GM23248 (cell line): ENCODE results near the gene ZNF135. TPM values are rescaled to one million over a fixed set of nuclear protein-coding genes. Genes with fewer than 3 reads are reported as not detected.

Experiments used
- DNase-seq: peaks from one replicate; pipeline ENCODE4 v3.0.0-alpha.2; 2015
- H2AFZ ChIP-seq: fragments of 200-600 bp; sonication (generic); 2 replicates; pipeline ENCODE4 v1.6.1; 2016; ENCODE audit warnings: antibody characterized with exemption
- H3F3A ChIP-seq: fragments of 200-600 bp; sonication (generic); 2 replicates; pipeline ENCODE4 v1.6.1; 2016; ENCODE audit warnings: mild to moderate bottlenecking, antibody characterized with exemption, mixed run types; ENCODE audit not compliant: insufficient read depth
- H3K27ac ChIP-seq: fragments of 200-600 bp; sonication (generic); 2 replicates; pipeline ENCODE4 v1.5.1; 2016; ENCODE audit warnings: mild to moderate bottlenecking
- H3K27me3 ChIP-seq: fragments of 200-600 bp; sonication (generic); replicated peaks from 2 replicates; pipeline ENCODE4 v1.6.1; 2016; ENCODE audit warnings: mild to moderate bottlenecking; ENCODE audit not compliant: insufficient read depth
- H3K36me3 ChIP-seq: fragments of 200-600 bp; sonication (generic); 2 replicates; pipeline ENCODE4 v1.6.1; 2016; ENCODE audit warnings: low read depth, mild to moderate bottlenecking
- H3K4me1 ChIP-seq: fragments of 200-600 bp; sonication (generic); 2 replicates; pipeline ENCODE4 v1.6.1; 2016; ENCODE audit warnings: mild to moderate bottlenecking; ENCODE audit not compliant: insufficient read depth
- H3K4me2 ChIP-seq: fragments of 200-600 bp; sonication (generic); one replicate; pipeline ENCODE4 v1.6.1; 2016; ENCODE audit warnings: mild to moderate bottlenecking; ENCODE audit not compliant: unreplicated experiment
- H3K4me3 ChIP-seq: fragments of 200-600 bp; sonication (generic); 2 replicates; pipeline ENCODE4 v1.5.1; 2016; ENCODE audit warnings: mild to moderate bottlenecking
- H3K79me2 ChIP-seq: fragments of 200-600 bp; sonication (generic); 2 replicates; pipeline ENCODE4 v1.6.1; 2016; ENCODE audit warnings: mild to moderate bottlenecking; ENCODE audit not compliant: insufficient read depth
- H3K9ac ChIP-seq: fragments of 200-600 bp; sonication (generic); 2 replicates; pipeline ENCODE4 v1.6.1; 2016; ENCODE audit warnings: mild to moderate bottlenecking
- H3K9me2 ChIP-seq: fragments of 200-600 bp; sonication (generic); 2 replicates; pipeline ENCODE4 v1.6.1; 2016; ENCODE audit warnings: mixed run types, mild to moderate bottlenecking, moderate library complexity; ENCODE audit not compliant: insufficient read depth
- H3K9me3 ChIP-seq: fragments of 200-600 bp; sonication (generic); one replicate; pipeline ENCODE4 v1.6.1; 2017; ENCODE audit warnings: low read depth
- H4K20me1 ChIP-seq: fragments of 200-600 bp; sonication (generic); 2 replicates; pipeline ENCODE4 v1.6.0; 2016; ENCODE audit not compliant: insufficient read depth
- EZH2 ChIP-seq: fragments of 200-600 bp; sonication (generic); IDR thresholded peaks from 2 replicates; pipeline ENCODE4 v1.6.1; 2018; ENCODE audit warnings: antibody characterized with exemption, mild to moderate bottlenecking; ENCODE audit not compliant: insufficient read depth, poor library complexity, severe bottlenecking
- EZH2phosphoT487 ChIP-seq: fragments of 200-600 bp; sonication (generic); IDR thresholded peaks from 2 replicates; pipeline ENCODE4 v1.6.1; 2018; ENCODE audit warnings: antibody characterized with exemption, moderate library complexity, mild to moderate bottlenecking, low read depth; ENCODE audit not compliant: insufficient read depth
- WGBS, 2 experiments: methylation state at CpG; one replicate each; pipeline ENCODE4 v1.1.6; 2015 to 2017; ENCODE audit warnings: low lambda C conversion rate in 2 of 2, low coverage in 1 of 2; ENCODE audit errors: missing lambda C conversion rate in 2 of 2; 5-methylcytosine and 5-hydroxymethylcytosine counted together
- in situ Hi-C: fragments of 300-500 bp; cut with MboI; formaldehyde crosslinking; loops from 2 replicates; pipeline ENCODE4 v1.15.0; 2020
- polyA plus RNA-seq: library from polyadenylated mRNA; unstranded; fragments of >200 nt; fragmentation: Nextera tagmentation; extraction: Ambion mirVana; gene quantifications from 2 replicates; pipeline ENCODE4 v1.2.1, GENCODE V29; 2016
- total RNA-seq: library from RNA; depleted of rRNA; stranded (reverse); fragments of >200 nt; shearing (Covaris generic); gene quantifications from 2 replicates; pipeline ENCODE4 v1.2.3, GENCODE V29; 2014

ZNF135 gene
- total and polyA plus RNA-seq, 2 experiments from 2014 or later, result 4.6 to 6.4 TPM

DNA sequence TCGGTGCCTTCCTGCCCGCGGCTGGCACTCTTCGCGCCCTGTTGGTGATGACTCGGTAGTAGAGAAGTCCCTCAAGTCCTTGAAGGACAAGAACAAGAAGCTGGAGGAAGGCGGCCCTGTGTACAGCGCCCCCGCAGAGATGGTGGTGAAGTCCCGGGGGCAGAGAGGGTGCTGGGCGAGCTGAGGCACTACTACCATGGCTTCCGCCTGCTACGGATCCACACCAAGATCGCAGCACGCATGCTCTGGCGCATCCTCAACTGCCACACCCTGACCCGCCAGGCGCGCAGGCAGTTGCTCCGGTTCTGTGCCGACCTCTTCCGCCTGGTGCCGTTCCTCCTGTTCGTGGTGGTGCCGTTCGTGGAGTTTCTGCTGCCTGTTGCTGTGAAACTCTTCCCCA is 14.2 kb upstream of the ZNF135 start:
- Histone ChIP-seq H3K27me3 (no peaks in the 10 kb centered on the region), H3K9me2 (no peaks in the 10 kb centered on the region), H3F3A (no peaks in the 10 kb centered on the region), H3K4me3 (no peak overlapping the region), H3K9me3 (no peaks in the 10 kb centered on the region), H3K9ac (no peak overlapping the region), H2AFZ (no peak overlapping the region), H3K4me1 (no peaks in the 10 kb centered on the region), H4K20me1 (no peaks in the 10 kb centered on the region), H3K79me2 (no peaks in the 10 kb centered on the region), H3K27ac (no peak overlapping the region), H3K36me3 (no peaks in the 10 kb centered on the region), H3K4me2 (no peak overlapping the region)
- no peak for DNase-seq
- in situ Hi-C loops, result no loop called here
- TF ChIP-seq EZH2phosphoT487 (no peak), EZH2 (no peak)
- 76 to 80% methylated on average over 26 of the region's 26 CpGs for WGBS, 2 experiments

DNA sequence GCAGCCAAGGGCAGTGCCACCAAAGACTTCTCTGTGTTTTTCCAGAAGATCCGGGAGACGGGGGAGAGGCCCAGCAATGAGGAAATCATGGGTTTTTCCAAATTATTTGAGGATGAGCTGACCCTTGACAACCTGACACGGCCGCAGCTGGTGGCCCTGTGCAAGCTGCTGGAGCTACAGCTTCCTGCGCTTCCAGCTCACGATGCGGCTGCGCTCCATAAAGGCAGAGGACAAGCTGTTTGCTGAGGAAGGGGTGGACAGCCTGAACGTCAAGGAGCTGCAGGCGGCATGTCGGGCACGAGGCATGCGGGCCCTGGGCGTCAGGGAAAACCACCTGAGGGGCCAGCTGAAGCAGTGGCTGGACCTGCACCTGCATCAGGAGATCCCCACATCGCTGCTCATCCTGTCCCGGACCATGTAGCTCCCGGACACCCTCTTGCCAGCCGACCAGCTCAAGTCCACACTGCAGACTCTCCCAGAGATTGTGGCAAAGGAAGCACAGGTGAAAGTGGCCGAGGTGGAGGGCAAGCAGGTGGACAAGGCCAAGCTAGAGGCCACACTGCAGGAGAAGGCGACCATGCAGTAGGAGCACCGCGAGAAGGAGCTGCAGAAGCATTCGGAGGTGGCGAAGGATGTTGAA is 13.6 kb upstream of the ZNF135 start:
- DNase-seq, result no peak
- 58 to 60% methylated on average over 24 of the region's 24 CpGs for WGBS, 2 experiments
- H3K4me2 ChIP-seq, result no peak overlapping the region
- no peaks in the 10 kb centered on the region for H3K9me2 ChIP-seq
- H3F3A ChIP-seq, result no peaks in the 10 kb centered on the region
- H3K27ac ChIP-seq, result no peak overlapping the region
- H3K9ac ChIP-seq, result no peak overlapping the region
- H3K9me3 ChIP-seq, result no peaks in the 10 kb centered on the region
- in situ Hi-C loops, result no loop called here
- H3K27me3 ChIP-seq, result no peaks in the 10 kb centered on the region
- no peak for TF ChIP-seq EZH2
- no peak for TF ChIP-seq EZH2phosphoT487
- no peaks in the 10 kb centered on the region for H3K36me3 ChIP-seq
- H3K79me2 ChIP-seq, result no peaks in the 10 kb centered on the region
- no peaks in the 10 kb centered on the region for H4K20me1 ChIP-seq
- H2AFZ ChIP-seq, result no peak overlapping the region
- H3K4me1 ChIP-seq, result no peaks in the 10 kb centered on the region
- no peak overlapping the region for H3K4me3 ChIP-seq

DNA sequence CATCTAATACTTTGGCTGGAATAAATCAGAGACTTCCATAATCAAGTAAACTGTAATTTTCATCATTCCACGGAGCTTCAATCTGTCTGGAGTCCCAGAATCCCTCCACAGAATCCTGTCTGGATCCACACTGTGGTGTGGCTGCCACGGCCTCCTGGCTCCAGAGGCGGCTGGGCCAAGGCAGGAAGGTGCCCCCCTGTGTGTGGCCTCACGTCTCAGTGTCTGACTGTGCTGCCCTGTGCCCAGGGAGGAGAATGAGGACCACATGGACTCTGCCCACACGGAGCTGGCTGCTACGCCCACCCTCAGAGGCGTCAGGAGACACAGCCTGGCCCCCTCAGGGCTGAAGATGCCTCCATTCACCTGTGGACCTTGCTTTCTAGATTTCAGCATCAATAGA is 12.2 kb upstream of the ZNF135 start:
- H3K4me1 ChIP-seq, result no peaks in the 10 kb centered on the region
- H3K4me3 ChIP-seq, result no peak overlapping the region

DNA sequence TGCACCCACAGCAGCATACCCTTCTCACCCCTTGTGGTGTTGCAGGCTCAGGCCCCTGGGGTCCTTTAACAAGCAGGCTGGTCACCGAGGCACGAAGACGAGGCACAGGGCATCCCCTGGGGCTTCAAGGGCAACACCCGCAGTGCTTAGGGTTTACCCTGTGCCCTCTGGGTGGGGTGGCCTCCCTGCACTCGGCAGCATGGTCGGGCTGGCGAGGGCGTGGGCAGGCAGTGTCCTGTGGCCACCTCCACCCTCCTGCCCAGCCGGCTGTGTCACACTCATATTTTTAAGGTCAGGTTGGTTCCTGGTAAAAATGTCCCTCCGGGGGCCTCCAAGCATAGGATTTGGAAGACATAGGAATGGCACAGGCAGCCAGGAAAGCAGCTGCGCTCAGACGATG is 11.4 kb upstream of the ZNF135 start:
- no peaks in the 10 kb centered on the region for H3K9me2 ChIP-seq
- no peaks in the 10 kb centered on the region for H3K36me3 ChIP-seq
- no peaks in the 10 kb centered on the region for H3K79me2 ChIP-seq
- no peaks in the 10 kb centered on the region for H4K20me1 ChIP-seq
- H3K4me1 ChIP-seq, result no peaks in the 10 kb centered on the region
- 52 to 59% methylated on average over 12 of the region's 12 CpGs for WGBS, 2 experiments
- H3F3A ChIP-seq, result no peaks in the 10 kb centered on the region
- H3K4me3 ChIP-seq, result no peak overlapping the region
- in situ Hi-C loops, result no loop called here
- no peak overlapping the region for H2AFZ ChIP-seq
- no peak for DNase-seq
- H3K27ac ChIP-seq, result no peak overlapping the region
- no peaks in the 10 kb centered on the region for H3K27me3 ChIP-seq
- no peaks in the 10 kb centered on the region for H3K9me3 ChIP-seq
- TF ChIP-seq EZH2, result no peak
- TF ChIP-seq EZH2phosphoT487, result no peak
- H3K9ac ChIP-seq, result no peak overlapping the region
- no peak overlapping the region for H3K4me2 ChIP-seq

More for the DNA sequence above, 12.2 kb upstream of the ZNF135 start:
- Histone ChIP-seq H3K9me3 (no peaks in the 10 kb centered on the region), H3K9ac (no peak overlapping the region), H3K27ac (no peak overlapping the region), H3F3A (no peaks in the 10 kb centered on the region), H3K4me2 (no peak overlapping the region), H3K27me3 (no peaks in the 10 kb centered on the region), H4K20me1 (no peaks in the 10 kb centered on the region), H3K9me2 (no peaks in the 10 kb centered on the region), H2AFZ (no peak overlapping the region), H3K79me2 (no peaks in the 10 kb centered on the region), H3K36me3 (no peaks in the 10 kb centered on the region)
- WGBS, 2 experiments, result 35% methylated on average over 7 of the region's 7 CpGs
- no peak for DNase-seq
- in situ Hi-C loops, result no loop called here
- TF ChIP-seq EZH2, result no peak
- no peak for TF ChIP-seq EZH2phosphoT487
